HG03039 (cell line): ENCODE measurements around the gene FRG2.
"Not testable (repeated sequence)": the region's sequence is repeated elsewhere in the genome, so short reads cannot be mapped to it uniquely, and the experiment has no call there.

Experiments used
- ATAC-seq: cut with Tn5 transposase; IDR thresholded peaks from one replicate; pipeline ENCODE4 v1.9.1; 2021; ENCODE audit warnings: mild to moderate bottlenecking, moderate library complexity; ENCODE audit not compliant: unreplicated experiment

FRG2 gene

DNA sequence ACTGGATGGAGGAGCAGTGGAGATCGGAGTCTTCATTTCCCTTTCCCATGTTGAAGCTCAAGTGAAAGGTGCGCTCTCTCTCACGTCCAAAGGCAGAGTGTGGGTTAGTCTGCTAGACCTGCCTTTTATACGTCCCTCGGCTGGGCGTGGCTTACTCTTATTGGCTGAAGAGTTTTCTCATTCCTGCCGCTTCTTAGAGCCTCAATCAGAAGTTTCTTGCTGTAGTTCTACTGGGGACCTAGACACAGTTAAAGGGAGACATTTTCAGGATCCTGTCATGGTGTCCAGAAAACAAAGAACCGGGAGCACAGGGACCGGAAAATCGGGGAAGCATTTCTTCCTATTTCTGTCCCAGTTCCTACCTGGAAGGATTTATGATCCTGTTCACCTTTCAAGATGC is at the start of gene FRG2:
FRG2 (minus strand) TSS at position 101 of the 400 bp plus-strand sequence; CDS start at position 49, 52 bp downstream.
- ATAC-seq: not testable (repeated sequence)

DNA sequence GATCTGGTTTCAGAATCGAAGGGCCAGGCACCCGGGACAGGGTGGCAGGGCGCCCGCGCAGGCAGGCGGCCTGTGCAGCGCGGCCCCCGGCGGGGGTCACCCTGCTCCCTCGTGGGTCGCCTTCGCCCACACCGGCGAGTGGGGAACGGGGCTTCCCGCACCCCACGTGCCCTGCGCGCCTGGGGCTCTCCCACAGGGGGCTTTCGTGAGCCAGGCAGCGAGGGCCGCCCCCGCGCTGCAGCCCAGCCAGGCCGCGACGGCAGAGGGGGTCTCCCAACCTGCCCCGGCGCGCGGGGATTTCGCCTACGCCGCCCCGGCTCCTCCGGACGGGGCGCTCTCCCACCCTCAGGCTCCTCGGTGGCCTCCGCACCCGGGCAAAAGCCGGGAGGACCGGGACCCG is 41.3 kb upstream of the FRG2 start:
- ATAC-seq: not testable (repeated sequence)

DNA sequence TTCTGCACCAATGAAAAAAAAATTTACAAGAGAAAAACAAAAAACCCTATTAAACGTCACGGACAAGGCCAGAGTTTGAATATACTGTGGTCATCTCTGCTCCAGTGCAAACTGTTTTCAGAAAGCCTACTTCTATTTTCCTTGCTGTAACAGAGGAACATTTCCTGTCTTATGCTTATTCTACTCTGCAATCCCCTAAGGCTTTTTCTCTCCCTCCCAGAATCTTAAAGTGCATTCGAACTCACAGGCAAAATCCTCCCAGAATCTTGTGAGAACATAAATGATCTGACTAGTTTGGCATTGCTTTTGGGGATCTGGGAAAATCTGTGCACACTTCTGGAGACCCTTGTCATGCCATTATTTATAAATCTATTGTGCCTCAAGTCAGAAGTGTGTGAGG is 37.7 kb upstream of the FRG2 start:
- ATAC-seq: not testable (repeated sequence)

DNA sequence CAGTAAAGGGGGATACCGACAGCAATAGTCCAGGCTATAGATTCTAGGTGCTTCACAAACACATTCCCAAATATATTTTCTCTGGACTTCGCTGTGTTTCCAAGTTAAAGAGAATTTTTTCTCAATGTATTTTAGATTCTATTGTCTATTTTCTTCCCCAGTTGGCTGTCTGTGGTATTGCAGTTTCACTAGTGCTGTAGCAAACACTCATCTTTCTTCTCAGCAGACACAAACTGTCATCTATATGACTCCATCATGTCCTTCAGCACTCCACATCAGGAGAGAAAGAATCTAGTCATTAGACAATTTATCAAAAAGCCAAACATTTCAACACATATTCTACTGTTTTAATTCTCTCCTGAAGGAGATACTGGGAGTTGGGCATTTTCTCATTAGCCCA is 37.3 kb upstream of the FRG2 start, which contains the start of gene DBET:
DBET (plus strand) TSS at position 161 of the 400 bp plus-strand sequence.
- ATAC-seq: not testable (repeated sequence)

DNA sequence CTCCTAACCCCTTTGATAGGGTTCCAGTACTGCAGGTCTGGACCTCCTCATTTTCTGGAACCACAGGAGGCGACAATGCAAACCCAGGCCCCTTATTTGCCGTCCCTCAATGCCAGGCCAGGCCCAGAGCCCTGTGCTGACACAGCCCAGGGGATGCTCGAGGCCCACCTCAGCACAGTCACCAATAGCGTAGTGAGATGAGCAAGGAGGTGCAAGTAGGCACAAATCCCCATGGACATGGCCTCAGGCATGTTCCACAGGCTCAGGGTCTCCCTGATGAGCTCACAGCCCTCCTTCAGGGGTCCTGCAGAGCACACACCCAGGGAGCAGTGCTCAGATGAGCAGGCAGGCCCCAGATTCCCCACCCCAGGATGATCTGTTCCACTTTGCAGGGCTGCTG is 31.9 kb upstream of the FRG2 start:
- not testable (repeated sequence) for ATAC-seq

DNA sequence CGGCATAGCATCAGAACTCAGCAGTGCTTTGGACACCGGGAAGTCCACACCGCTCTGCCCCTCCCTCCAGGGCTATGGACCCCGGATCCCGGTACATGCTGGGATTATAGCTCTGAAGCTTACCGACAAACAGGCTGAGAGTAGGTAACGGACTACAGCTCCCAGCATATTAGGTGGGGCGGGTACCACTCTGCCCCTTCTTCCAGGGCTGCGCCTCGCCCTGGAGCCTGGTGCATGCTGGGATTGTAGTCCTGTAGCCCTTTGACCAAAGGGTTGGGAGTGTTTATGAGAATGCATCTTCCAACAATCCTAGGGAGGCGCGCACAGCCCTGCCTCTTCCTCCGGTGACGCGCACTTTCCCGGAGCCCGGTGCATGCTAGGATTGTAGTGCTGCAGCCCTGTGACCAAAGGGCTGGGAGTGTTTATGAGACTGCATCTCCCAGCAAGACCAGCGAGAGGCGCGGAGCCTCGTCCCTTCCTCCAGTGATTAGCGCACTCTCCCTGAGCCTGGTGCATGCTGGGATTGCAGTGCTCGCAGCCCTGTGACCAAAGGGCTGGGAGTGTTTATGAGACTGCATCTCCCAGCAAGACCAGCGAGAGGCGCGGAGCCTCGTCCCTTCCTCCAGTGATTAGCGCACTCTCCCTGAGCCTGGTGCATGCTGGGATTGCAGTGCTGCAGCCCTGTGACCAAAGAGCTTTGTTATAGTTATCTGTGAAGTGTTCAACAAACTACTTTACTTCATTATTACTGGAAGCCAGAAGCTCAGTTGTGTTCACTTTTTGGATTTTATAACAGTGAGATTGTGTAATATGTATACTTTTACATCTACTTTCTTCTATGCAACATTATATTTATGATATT is 22.6 kb upstream of the FRG2 start:
- not testable (repeated sequence) for ATAC-seq

DNA sequence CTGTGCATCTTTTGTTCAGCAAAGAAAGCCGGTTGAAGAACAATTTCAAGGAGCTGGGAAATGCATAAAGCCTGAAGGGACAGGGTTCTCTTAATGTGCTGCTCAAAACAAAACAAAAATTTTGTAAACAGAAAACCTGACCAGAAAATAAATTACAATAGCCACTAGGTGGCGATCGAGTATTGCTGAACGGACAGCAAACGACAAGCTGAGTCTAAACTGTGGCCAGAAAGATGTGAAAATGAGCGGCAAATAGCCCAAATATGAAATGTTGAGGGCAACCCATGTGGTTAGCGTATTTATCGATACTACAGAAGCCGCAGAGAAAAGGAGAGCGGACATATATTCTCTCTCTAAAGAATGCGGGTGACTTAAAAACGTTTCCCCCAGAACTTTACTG is 20.6 kb upstream of the FRG2 start:
- not testable (repeated sequence) for ATAC-seq

DNA sequence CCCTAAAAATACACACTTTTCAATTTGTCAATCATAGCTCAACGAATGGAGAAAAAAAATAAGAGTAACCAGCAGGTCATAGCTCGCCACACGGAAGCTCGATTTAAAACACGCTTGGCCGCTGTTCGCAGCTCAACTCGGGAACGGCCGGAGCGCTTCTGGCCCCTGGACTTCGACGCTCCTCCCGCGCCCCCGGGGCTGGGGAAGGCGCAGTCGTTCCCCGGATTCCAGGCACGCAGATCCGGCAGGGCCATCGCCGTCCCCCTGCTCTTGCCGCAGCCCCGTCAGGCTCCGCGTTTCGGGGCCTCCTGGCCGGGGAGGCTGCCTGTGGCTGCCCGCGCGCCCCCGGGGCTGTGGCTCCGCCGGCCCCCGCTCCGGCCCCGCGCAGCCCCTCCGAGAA is 13.8 kb upstream of the FRG2 start:
- ATAC-seq: not testable (repeated sequence)

DNA sequence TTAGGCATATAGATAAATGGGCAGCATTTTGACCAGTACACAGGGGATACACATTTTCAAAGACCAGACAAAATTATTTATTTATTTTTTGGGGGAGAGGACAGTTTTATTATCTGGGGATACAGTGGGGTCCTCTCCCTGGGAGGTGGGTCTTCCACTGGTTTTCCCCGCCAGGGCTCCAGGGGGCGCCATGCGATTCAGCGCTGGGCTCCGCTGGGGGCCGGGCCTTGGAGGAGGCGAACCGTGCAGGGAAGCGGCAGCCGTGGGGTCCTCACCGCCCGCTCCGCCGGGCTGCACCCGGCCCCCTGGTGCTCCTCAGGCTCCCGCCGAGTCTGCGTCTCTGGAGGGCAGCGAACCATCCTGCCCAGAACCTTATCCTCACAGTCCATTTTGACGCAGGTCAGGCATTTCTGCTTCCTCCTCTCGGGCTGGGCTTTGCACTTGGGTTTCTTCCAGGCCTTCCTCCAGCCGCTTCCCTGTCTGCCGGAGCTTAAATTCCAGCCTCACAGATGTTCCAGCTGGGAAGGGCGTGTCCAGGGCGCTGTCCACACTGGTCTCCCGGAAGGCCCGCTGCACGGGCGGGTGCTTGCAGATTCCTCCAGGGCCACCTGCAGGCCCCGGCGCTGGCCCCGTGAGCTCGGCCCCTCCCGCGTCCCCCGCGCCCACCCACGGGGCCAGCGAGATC is 10.8 kb upstream of the FRG2 start:
- ATAC-seq: not testable (repeated sequence)

DNA sequence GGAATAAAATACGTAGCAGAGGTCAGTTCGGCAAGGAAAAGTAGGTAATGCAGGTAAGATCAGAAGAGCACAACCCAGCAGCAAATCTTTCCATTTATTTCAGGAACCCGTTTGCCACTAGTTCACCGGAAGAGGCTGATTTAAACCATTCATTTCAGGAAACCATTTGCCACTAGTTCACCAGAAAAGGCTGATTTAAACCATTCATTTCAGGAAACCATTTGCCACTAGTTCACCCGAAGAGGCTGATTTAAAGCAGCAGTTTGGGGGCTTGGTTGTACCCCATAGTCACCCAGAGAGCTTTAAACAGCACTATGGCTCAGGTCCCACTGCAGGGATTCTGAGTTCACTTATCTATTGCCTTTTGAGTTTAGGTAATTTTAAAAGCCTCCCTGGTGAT is 4.2 kb upstream of the FRG2 start:
- not testable (repeated sequence) for ATAC-seq

DNA sequence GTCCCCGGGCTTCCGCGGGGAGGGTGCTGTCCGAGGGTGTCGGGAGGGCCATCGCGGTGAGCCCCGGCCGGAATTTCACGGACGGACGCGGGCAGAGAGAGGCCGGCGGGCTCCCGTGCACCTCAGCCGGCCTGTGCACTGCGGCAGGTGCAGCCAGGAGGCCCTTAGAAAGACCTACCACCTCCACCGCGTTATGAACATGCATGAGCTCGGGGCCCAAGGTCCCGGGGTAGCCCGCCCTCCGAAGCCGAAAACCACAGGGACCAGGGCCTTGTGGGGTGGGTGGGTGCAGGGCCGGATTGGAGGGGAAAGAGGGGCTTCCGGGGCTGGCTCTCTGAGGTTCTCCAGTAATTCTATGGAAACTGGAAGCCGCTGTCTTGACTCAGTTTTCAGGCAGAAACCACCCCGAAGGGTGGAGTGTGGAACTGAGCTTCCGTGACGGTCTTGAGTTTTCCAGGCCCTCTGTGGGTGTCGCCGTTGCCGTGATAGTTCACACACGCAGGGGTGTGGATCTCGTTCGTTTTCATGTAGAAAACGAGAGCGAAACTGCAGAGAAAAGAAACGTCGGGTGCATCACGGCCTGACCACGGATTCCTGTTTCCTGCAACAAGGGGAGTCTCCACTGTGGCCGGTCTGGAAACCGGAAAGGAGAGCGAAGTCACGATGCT is 4.3 kb downstream of the FRG2 start:
- not testable (repeated sequence) for ATAC-seq

DNA sequence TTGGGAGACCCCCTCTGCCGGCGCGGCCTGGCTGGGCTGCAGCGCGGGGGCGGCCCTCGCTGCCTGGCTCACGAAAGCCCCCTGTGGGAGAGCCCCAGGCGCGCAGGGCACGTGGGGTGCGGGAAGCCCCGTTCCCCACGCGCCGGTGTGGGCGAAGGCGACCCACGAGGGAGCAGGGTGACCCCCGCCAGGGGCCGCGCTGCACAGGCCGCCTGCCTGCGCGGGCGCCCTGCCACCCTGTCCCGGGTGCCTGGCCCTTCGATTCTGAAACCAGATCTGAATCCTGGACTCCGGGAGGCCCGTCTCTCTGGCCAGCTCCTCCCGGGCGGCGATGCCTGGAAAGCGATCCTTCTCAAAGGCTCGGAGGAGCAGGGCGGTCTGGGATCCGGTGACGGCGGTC is 5.1 kb downstream of the FRG2 start:
- ATAC-seq: not testable (repeated sequence)

DNA sequence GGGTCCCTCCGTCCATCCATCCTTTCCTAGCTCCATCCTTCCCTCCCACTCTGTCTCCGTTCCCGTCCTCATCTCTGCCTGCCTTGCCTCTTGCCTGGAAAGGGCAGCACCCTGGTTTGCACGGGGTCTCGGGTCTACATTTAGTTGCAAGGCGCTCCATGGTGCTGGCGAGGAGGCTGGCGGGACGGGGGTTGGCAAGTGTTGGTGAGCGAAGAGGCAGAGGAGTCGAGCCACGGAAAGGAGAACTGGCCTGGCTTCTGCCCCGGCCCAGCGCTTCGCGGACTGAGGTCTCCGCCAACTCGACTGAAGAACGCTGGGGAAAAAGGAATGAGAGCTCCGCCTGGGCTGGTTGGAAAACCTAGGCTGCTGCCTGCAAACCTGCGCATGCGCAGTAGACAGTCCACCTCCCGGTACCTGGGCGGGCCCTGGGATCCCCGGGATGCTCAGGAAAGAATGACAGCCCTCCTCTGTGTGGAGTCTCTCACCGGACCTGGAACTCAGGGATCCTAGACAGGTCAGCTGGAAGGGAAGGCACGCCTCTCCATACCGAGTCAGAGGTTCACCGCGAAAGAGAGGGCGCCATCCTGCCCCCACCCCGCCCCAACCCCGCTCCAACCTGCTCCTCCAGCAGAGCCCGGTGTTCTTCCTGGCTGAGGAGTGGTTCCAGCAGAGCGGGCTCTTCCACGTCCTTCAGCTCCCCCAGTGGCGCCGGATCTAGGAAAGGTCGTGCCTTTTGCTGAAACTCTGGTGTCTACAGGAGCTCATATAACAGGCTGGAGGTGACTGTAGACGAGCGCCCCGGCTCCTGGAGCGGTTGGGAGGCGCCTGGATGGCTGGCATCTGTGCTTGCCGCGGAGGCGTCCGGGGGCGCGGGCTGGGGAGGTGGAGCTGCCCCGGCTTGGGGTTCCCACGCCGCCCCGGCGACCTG is 6.0 kb downstream of the FRG2 start:
- no peak for ATAC-seq

DNA sequence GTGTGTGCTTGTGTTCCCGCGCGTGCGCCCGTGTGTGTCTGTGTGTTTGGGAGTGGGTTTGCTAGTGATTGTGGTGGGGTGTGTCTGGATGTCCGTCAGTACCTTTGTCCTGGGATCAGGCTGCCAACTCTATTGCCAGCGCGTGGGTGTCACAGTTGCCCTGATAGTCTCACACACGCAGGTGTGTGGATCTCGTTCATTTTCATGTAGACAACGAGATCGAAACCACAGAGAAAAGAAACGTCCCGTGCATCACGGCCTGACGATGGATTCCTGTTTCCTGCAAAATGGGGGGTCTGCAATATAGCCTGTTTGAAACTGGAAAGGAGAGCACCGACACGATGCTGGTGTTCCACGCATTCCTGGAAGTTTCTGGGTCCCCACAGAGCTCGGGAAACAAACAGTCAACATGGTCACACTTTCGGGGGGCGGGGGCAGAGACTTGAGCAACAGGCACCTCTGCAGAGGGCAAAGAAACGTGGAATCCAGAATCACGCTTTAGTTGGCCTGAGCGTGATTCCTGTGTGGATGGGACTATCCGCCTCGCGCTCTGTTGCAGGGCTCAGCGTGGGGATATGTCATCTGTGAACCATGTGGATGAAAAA is 7.1 kb downstream of the FRG2 start:
- ATAC-seq: not testable (repeated sequence)

DNA sequence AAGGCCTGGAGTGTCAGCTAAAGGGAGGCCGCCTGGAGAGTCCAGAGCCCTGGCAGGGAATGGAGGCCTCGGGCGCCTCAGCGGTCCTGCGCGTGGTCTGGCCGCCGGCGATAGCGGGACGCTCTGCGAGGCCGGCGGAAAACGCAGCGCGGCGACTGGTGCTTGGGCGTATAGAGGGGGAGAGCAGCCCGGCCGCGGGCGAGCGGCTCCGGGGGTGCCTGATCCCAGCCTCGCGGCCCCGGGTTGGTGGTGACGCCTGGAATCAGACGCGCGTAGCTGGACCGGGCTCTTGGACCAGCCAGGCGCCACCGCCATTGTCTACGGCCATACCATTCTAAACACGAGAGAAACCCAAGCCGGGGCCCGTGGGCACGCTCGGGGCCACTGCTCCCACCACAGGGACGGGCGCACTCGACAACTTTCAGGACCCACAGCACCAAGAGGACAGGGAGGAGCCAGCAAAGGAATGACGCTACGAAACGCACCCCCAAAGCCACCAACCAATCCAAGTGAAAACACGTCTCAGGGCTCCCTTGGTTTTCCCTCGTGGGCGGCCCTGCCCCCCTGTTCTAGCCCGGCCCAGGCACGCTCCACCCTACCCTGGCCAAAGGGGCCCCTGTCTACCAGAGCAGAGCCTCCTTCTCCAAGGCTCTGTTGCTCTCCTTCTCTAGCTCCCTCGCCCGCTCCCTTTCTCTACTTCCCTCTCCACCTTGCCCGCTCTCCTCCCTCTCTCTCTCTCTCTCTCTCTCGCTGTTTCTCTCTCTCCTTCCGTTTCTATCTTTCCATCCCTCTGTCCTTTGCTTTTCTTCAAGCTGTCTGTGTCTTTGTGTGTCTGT is 7.8 kb downstream of the FRG2 start:
- ATAC-seq: no peak

DNA sequence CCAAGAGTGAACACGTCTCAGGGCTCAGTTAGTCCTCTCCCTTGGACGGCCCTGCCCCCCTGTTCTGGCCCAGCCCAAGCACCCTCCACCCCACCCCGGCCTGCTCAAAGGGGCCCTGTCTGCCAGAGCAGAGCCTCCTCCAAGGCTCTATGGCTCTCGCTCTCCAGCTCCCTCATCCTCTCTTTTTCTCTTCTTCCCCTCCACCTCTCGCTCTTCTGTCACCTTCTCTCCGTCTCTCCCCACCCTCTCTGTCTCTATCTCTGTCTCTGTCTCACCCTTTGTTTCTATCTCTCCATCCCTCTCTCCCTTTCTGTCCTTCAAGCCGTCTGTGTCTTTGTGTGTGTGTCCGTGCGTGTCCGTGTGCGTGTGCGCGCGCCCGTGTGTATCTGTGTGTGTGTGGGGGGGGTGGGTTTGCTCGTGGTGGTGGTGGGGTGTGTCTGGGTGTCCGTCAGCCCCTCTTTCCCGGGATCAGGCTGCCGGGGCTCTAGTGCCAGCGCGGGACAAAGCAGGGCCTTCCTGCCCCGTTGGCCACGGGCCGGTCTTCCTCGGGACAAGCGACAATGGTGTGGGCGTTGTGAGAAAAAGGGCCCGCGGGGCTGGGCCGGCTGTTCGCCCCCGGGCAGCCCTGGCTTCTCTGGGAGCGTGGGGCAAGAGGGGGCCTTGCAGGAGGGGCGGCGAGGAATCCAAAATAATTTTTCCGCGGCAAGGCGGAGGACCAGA is 8.7 kb downstream of the FRG2 start:
- no peak for ATAC-seq

DNA sequence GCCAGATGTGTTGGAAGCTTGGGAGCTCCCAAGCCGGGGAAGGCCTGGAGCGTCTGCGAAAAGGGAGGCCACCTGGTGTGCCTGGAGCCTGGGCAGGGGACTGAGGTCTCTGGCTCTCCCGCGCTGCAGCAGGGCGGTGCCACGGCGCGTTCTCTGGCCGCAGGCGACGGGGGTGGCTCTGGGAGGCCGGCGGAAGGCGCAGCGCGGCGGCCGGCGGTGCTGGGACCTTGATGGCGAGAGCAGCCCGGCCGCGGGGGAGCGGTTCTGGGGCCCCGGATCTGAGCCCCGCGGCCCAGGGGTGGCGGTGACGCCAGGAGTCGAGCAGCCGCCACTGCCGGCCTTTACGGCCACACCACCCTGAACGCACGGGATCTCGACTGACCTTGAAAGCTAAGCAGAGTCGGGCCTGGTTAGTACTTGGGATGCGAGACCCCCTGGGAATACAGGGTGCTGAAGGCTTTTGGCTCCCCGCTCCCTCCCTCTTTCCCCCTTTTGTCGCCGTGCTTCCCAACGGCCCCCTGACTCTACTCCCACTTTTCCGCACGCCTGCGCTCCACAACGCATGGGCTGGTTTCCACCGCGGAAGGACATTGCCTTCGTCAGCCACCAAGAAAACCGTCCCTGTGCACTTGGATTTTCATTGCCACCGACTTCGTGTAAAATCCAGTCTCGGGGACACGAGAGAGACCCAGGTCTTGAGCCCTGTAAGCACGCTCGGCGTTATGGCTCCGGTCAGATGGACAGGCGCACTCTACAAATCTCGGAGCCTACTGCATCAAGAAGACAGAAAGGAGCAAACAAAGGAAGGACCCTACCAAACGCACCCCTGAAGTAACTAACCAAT is 9.5 kb downstream of the FRG2 start:
- ATAC-seq: no peak
